Measurements from ENCODE around the gene SNX15. TPM values are rescaled to one million over a fixed set of nuclear protein-coding genes. Genes with fewer than 3 reads are reported as not detected.
"Not testable (repeated sequence)": the region's sequence is repeated elsewhere in the genome, so short reads cannot be mapped to it uniquely, and the experiment has no call there.

SNX15 gene, protein sequence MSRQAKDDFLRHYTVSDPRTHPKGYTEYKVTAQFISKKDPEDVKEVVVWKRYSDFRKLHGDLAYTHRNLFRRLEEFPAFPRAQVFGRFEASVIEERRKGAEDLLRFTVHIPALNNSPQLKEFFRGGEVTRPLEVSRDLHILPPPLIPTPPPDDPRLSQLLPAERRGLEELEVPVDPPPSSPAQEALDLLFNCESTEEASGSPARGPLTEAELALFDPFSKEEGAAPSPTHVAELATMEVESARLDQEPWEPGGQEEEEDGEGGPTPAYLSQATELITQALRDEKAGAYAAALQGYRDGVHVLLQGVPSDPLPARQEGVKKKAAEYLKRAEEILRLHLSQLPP
- total RNA-seq (2014; rRNA removed; shearing (Covaris generic); ENCODE audit: low replicate concordance) = 11.2 and 18.5 TPM in 2 replicates

DNA sequence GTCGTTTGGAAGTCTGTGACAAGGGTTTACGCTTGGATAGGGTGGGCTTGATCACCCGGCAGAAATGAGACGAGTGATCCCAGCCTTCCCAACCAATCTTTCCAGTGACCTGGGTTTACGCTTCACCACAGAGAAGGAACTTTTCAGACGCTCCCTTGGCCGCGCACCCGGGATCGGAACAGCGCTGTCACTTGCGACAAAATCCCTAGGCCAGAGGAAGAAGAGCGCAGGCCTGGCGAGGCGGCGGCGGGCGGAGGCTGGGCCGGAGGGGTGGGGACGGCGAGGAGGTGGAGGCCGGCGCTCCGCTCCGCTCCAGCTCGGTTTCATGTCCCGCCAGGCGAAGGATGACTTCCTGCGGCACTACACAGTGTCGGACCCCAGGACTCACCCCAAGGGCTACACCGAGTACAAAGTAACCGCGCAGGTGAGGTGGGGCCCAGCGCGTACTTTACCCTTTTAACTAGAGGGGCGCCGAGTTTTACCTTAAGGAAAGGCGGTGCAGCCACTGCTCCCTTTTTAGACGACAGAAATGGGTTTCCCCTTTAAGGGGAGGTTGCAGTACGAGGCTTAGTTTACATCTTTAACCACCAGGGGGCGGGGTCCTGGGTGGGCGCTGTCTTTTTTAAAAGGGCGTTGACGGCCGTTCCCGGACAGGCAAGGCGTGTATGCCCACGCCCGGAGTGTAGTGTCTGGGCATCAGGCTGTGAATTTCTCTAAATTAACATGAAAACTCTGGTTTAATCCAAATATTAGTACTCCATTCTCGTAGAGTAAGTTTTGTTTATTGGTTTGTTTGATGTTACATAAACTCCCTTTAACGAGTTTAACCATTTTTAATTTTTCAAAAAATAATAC is at the start of gene SNX15:
SNX15 (plus strand) TSS at position 227 of the 855 bp plus-strand sequence; CDS start at position 326, 99 bp downstream.
- Histone ChIP-seq H3K27me3 (no peaks in the 10 kb centered on the region), H3K36me3 (no peaks in the 10 kb centered on the region), H3K9me3 (no peaks in the 10 kb centered on the region), H3K4me3 (peak within 1 kb of the TSS; percentile 75)
- DNase-seq = peak; percentile 96

DNA sequence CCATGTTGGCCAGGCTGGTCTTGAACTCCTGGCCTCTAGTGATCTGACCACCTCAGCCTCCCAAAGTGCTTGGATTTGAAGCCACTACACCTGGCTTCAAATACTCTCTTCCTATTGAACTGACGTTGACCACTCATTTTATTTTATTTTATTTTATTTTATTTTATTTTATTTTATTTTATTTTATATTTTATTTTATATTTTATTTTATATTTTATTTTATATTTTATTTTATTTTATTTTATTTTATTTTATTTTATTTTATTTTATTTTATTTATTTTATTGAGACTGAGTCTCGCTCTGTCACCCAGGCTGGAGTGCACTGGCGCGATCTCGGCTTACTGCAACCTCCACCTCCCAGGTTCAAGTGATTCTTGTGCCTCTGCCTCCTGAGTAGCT is 43.9 kb upstream of the SNX15 start:
- DNase-seq, H3K4me3 ChIP-seq, H3K27me3 ChIP-seq, H3K36me3 ChIP-seq, H3K9me3 ChIP-seq: not testable (repeated sequence)

DNA sequence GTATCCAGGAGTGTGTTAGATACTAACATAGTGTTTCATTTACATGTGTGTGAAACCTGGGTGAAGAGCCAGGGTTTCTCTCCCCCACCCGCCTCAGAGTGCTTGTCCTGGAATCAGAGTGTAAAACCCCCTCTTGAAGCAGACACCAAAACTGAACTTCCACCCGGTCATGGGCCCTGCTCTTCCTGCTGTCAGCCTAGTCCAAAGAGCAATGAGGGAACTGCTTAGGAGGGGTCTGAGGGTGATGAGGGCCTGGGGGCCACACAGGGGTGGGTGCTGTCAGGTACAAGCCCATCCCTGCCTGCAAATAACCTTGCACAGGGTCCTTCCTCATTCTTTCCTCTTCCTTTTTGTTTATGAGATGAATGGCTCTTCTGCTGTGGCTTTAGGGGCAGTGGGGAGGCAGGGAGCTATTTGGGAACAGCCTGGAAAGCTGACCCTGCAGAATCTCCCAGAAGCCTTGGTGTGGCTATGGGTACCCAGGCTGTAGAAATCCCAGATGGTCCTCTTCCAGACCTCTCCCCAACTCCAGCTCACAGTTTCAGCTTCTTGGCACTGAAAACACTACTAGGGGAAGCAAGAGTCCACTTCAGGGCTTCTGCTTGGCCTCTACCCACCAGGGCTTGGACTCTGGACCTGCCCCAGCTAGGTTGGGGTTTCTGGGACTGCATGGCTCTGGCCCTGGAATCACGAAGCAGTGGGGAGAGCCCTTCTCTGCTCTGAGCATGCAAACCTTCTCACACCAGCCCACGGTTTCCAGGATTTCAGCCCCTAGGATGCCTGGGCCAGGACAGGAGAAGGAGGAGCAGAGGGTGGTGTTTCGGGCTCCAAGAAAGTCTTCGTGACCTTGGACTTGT is 39.0 kb upstream of the SNX15 start:
- H3K4me3 ChIP-seq = no peak overlapping the region
- H3K9me3 ChIP-seq = no peaks in the 10 kb centered on the region
- DNase-seq = no peak
- H3K27me3 ChIP-seq = no peaks in the 10 kb centered on the region
- no peaks in the 10 kb centered on the region for H3K36me3 ChIP-seq

DNA sequence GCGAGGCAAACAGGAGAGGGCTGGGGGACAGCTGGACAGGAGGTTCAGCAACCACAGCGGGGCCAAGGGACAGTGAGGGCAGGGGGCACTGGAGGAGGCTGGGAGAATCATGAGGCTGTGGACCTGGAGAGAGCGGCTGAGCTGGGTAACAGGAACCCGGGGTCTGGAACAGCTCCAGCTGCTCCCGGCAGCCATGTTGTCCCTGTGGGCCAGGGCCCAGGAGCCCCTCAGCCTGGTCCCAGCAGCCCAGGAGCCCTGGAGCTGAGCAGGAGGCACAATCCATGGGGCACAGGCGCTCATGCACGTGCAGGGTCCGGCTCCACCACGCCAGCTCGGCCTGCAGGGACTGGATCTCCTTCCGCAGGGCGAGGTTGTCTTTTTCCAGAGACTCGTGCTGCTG is 37.8 kb upstream of the SNX15 start:
- DNase-seq = no peak
- H3K9me3 ChIP-seq = no peaks in the 10 kb centered on the region
- no peaks in the 10 kb centered on the region for H3K27me3 ChIP-seq
- no peak overlapping the region for H3K4me3 ChIP-seq
- no peaks in the 10 kb centered on the region for H3K36me3 ChIP-seq

DNA sequence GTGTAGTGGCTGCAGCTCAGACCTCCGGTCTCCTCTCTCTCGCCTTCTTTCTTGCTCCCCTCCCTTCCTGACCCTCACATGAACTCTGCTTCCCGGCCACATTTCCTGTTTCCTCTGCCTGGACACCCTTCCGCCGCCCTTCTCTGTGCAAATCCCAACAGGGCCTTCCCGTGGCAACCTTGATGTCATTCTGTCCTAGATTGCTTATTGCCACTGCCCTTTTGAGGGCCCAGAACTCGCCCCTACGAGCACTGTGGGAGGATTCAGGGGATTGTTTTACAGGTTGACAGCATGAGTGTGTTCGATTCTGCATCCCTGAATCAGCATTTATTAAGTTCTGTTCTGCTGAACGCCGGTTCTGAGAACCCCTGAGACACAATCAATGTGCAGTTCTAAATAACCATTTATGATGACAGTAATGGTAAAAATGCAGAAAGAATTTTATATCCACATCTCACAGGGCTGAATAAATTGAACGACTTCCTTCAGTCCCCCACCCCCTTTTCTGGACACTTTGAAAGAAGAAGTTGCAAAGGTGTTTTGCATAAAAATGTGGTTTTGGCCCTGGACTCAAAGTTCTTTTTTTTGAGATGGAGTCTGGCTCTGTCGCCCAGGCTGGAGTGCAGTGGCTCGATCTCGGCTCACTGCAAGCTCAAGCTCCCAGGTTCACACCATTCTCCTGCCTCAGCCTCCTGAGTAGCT is 36.9 kb upstream of the SNX15 start:
- Histone ChIP-seq H3K9me3 (no peaks in the 10 kb centered on the region), H3K27me3 (no peaks in the 10 kb centered on the region), H3K36me3 (no peaks in the 10 kb centered on the region), H3K4me3 (no peak overlapping the region)
- DNase-seq = no peak

DNA sequence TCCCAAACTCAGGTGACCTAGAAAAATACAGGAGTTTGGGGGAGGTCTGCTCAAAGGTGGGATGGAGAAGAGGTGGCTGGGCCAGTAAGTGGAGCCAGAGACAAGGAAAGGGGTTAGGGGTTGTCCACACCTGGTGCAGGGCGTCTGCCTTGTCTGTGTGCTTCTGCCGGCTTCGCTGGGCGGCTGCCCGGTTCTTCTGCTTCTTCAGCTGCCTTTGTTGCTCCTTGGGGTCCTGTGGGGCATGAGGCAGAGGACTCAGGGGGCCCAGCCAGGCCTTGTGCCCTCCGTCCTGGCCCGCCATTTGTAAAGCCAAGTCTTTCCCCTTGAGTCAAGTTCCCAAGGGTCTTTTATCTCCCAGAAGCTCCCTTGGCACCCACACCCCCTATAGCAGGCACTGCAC is 32.9 kb upstream of the SNX15 start:
- Histone ChIP-seq H3K9me3 (no peaks in the 10 kb centered on the region), H3K4me3 (no peak overlapping the region), H3K27me3 (no peaks in the 10 kb centered on the region), H3K36me3 (no peaks in the 10 kb centered on the region)
- no peak for DNase-seq

DNA sequence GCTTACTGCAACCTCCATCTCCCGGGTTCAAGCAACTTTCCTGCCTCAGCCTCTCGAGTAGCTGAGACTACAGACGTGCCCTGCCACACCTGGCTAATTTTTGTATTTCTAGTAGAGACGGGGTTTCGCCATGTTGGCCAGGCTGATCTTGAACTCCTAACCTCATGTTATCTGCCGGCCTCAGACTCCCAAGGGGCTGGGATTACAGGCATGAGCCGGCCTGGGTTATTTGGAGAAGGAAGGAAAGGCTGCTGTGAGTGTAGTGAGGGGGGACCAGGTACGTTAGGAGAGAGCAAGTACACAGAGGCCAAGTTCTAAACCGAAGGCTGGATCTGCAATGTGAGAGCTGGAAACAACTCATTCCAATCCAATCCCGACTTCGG is 30.9 kb upstream of the SNX15 start:
- DNase-seq = no peak
- Histone ChIP-seq H3K27me3 (no peaks in the 10 kb centered on the region), H3K4me3 (peak overlapping the region; percentile 32)

DNA sequence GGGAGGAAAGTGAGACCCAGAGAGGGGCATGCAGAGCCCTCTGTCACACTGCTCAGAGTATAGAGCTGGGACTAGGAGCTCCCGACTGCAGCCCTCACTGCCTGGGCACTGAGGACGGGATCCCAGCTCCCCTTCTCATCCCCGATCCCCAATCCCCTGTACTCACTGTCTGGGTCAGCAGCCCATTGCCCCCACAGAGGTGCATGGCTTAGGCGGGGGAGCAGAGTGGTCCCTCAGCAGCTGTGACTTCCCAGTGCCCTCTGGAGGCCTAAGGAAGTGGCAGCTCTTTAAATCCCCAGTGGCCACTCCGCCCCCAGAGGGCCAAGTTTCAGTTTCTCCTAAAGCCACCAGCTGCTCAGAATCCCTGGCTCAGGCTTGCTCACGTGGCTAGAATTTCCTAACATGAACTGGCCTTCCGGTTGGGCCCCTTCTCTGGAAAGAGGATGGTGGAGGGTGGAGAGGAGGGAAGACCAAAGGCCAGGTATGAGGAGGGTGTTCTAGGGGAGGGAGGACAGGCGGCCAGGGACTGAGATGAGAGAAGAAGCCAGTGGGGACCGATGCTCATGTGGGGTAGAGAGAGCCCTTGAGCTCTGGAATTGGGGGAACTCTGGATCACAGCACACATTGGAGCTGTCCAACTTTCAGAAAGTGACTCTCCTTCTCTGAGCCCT is 30.4 kb upstream of the SNX15 start, which contains the start of gene BATF2:
BATF2 (minus strand) TSS at position 262 of the 671 bp plus-strand sequence; CDS start at position 205, 57 bp downstream.
- Histone ChIP-seq H3K36me3 (no peaks in the 10 kb centered on the region), H3K9me3 (no peaks in the 10 kb centered on the region), H3K4me3 (peak within 1 kb of the TSS; percentile 32), H3K27me3 (no peaks in the 10 kb centered on the region)
- DNase-seq = peak; percentile 76

More for the DNA sequence above, 30.9 kb upstream of the SNX15 start:
- H3K9me3 ChIP-seq = no peaks in the 10 kb centered on the region
- H3K36me3 ChIP-seq = no peaks in the 10 kb centered on the region

DNA sequence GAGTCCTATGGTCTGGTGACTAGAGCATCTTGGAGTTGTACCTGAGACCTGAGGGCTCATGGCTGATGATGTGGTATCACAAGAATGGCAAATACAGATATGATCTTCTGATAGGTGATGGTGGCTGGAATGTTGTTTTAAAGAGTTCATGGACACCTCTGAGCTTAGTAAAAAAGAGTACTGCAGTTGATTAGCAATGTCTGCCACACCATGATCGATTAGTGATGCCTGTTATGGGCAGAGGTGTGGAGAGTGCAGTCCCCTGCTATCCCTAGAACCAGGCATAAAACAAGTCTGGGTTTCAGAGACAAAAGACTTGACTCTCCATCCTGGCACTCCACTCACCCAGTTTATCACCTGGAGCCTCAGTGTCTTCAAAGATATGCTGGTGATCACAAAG is 29.1 kb upstream of the SNX15 start:
- no peak overlapping the region for H3K4me3 ChIP-seq
- H3K36me3 ChIP-seq = no peaks in the 10 kb centered on the region
- no peaks in the 10 kb centered on the region for H3K9me3 ChIP-seq
- no peak for DNase-seq
- no peaks in the 10 kb centered on the region for H3K27me3 ChIP-seq

DNA sequence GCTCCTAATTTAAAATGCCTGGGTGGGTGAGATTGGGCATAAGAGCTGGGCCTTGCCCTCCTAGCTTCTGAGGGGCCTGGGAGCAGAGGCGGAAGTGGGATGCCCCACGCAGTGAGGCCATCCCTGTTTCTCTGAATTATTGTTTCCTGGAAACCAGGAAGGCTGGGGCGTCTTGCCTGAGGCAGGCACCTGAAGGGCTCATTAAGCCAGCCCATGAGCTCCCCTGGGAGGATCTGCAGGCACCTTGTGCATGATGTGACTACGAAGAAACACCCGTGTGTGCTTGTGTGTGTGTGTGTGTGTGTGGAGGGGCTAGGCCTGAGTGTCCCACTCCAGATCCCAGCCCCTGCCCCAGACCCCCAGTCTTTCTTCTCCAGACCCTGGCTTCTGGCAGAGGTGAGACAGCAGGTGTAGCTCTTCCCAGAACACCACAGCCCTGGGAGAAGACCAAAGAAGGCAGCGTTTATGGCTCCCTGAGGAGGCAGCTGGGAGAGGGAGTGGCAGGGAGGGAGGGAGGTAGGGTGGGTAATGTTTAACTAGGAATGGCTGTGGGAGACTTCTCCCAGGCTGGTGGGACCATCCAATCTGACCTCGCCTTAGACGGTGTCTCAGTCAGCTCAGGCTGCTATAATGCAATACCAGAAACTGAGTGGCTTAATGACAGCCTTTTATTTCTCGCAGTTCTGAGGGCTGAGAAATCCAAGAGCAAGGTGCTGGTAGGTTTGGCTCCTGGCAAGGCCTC is 28.4 kb upstream of the SNX15 start:
- DNase-seq = no peak
- H3K36me3 ChIP-seq = no peaks in the 10 kb centered on the region
- no peaks in the 10 kb centered on the region for H3K9me3 ChIP-seq
- no peak overlapping the region for H3K4me3 ChIP-seq
- H3K27me3 ChIP-seq = no peaks in the 10 kb centered on the region

DNA sequence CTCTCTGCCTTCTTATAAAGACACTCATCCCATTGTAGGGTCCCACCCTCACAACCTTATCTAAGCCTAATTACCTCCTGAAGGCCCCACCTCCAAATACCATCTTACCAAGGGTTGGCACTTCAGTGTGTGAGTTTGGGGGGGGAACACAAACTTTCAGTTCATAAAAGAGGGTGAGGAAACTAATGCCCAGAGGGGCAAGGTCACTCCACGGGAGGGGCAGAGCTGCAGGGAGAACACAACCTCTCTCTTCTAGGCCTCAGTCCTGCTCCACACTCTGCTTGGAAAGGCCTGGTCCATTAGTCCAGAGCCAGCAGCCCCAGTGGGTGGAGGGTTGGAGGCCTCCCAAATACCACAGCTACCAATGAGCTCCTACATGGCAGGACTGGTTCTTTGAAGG is 27.8 kb upstream of the SNX15 start:
- H3K4me3 ChIP-seq = no peak overlapping the region
- DNase-seq = no peak
- H3K27me3 ChIP-seq = no peaks in the 10 kb centered on the region
- no peaks in the 10 kb centered on the region for H3K9me3 ChIP-seq
- no peaks in the 10 kb centered on the region for H3K36me3 ChIP-seq

DNA sequence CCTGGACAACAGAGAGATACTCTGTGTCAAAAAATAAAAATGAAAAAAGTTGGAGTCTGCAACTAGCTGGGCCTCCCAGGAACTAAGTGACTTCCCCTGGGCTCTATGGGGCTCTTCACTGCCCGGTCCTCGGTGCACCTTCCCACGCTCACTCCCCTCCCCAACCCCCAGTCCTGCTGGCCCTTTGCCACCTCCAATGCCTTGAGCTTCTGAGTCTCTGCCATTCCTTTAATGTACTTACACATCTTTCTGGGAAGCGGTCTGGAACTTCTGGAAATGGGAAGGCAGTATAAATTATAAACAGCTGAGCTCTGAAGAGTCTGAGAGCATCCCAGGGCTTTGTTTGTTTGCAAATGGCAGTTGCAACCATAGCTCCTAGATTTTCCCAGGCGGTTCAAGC is 24.5 kb upstream of the SNX15 start:
- Histone ChIP-seq H3K4me3 (no peak overlapping the region), H3K36me3 (no peaks in the 10 kb centered on the region), H3K9me3 (no peaks in the 10 kb centered on the region), H3K27me3 (no peaks in the 10 kb centered on the region)
- no peak for DNase-seq

DNA sequence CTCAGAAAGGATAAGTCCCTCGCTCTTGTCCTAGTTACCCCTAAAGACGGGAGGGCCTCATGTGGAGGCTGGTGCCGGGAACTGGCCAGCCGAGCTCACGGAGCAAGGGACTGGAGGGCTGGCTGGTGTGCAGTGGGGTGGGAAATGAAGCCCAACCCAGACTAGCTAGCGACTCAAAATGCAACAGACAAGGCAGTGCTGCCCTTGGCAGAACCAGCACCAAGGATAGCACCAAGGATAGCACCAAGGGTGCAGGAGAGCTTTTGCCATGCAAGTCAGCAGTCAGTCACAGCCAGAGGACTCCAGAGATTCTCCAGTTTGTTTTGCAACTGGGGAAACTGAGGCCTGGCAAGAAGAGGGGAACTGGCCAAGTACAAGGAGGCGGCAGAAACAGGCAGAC is 24.0 kb upstream of the SNX15 start:
- Histone ChIP-seq H3K9me3 (no peaks in the 10 kb centered on the region), H3K27me3 (no peaks in the 10 kb centered on the region), H3K4me3 (no peak overlapping the region), H3K36me3 (no peaks in the 10 kb centered on the region)
- DNase-seq = no peak

DNA sequence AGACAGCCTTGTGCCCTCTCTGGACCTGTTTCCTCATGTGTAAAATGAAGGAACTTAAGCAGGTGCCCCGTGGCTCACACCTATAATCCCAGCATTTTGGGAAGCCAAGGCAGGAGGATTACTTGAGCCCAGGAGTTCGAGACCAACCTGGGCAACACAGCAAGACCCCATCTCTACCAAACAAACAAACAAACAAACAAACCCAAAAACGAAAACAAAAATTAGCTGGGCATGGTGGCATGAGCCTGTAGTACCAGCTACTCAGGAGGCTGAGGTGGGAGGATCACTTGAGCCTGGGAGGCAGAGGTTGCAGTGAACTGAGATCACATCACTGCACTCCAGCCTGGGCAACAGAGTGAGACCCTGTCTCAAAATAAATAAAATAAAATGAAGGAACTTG is 23.3 kb upstream of the SNX15 start:
- not testable (repeated sequence) for DNase-seq, H3K36me3 ChIP-seq, H3K27me3 ChIP-seq, H3K9me3 ChIP-seq, H3K4me3 ChIP-seq

DNA sequence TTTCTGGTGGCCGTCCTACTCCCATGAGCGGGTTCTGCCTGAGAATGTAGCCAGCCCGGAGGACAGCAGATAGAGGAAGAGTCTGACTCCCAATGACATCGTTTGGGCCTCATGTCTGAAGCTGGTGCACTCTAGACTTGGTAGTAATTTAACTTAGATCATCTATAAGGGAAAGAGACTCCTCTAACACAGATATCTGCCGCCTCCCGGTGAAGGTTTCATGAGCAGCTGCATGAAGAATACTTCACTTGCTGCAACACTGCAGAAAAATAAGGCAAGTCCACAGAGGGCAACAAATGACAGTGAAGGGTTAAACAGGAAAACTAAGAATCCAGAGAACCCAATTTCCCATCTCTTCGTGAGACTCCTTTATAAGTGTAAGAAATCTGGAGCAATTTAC is 19.2 kb upstream of the SNX15 start:
- H3K27me3 ChIP-seq = no peaks in the 10 kb centered on the region
- no peak for DNase-seq
- H3K4me3 ChIP-seq = no peak overlapping the region
- no peaks in the 10 kb centered on the region for H3K36me3 ChIP-seq
- H3K9me3 ChIP-seq = no peaks in the 10 kb centered on the region

Data from MG63 (cell line).